GM12878 (cell line): ENCODE data around the gene CEP135. TPM values are rescaled to one million over a fixed set of nuclear protein-coding genes. Genes with fewer than 3 reads are reported as not detected.

Experiments
- ATAC-seq: fragments of 200-7000 bp; cut with Tn5 transposase; 3 replicates; pipeline ENCODE4 v1.9.1; 2020; ENCODE audit warnings: mild to moderate bottlenecking, moderate library complexity
- BruUV-seq: library from RNA; stranded (reverse); fragments of 400-500 nt; replicated peaks from 2 replicates; lab custom pipeline; 2021; lab: Mats Ljungman, UMichigan
- CTCF ChIA-PET: fragments of 300-600 bp; sonication (Branson Sonifier 250); formaldehyde crosslinking; extraction: SDS; loops from one replicate; lab custom pipeline; 2021; ENCODE audit warnings: inconsistent platforms; lab: Yijun Ruan, JAX
- POLR2A ChIA-PET: fragments of 350-600 bp; formaldehyde crosslinking; extraction: SDS; loops from one replicate; lab custom pipeline; 2021; ENCODE audit warnings: inconsistent platforms; lab: Charles Lee
- RAD21 ChIA-PET: fragments of 300-600 bp; sonication (Branson Sonifier 250); formaldehyde crosslinking; loops from one replicate; lab custom pipeline; 2023; ENCODE audit warnings: antibody characterized with exemption; ENCODE audit not compliant: unreplicated experiment; lab: Charles Lee
- SMC1A ChIA-PET: fragments of 300-600 bp; sonication (Branson Sonifier 250); formaldehyde crosslinking; loops from one replicate; lab custom pipeline; 2023; ENCODE audit not compliant: unreplicated experiment, uncharacterized antibody; lab: Charles Lee
- DNase-seq: peaks from one replicate; pipeline ENCODE4 v3.0.0-alpha.2; 2011; ENCODE audit warnings: low read depth, low spot score
- FAIRE-seq: peaks from 3 replicates; lab custom pipeline; 2011; peaks lifted over from hg19 to GRCh38; lab: Jason Lieb, UNC
- H2AFZ ChIP-seq: 2 replicates; pipeline ENCODE4 v1.6.0; 2011; ENCODE audit warnings: low read depth, low read length, control low read depth; ENCODE audit not compliant: control insufficient read depth
- H3K27ac ChIP-seq: 2 replicates; pipeline ENCODE4 v1.5.1; 2011; ENCODE audit warnings: control low read depth; ENCODE audit not compliant: control insufficient read depth, insufficient read depth
- H3K27me3 ChIP-seq, 2 experiments: replicated peaks in 1 of 2; 2 replicates each; pipeline versions ENCODE4 v1.6.0 to v1.6.1; 2011; ENCODE audit warnings: low read length in 1 of 2; ENCODE audit not compliant: control insufficient read depth in 2 of 2, insufficient read depth in 2 of 2
- H3K36me3 ChIP-seq, 2 experiments: 2 replicates each; pipeline ENCODE4 v1.5.1; 2011; ENCODE audit warnings: low read length in 1 of 2; ENCODE audit not compliant: control insufficient read depth in 2 of 2, insufficient read depth in 2 of 2
- H3K4me1 ChIP-seq: 2 replicates; pipeline ENCODE4 v1.6.1; 2011; ENCODE audit warnings: mild to moderate bottlenecking, low read length, moderate library complexity, mixed read lengths; ENCODE audit not compliant: control insufficient read depth, insufficient read depth
- H3K4me2 ChIP-seq: 2 replicates; pipeline ENCODE4 v1.6.0; 2011; ENCODE audit warnings: control low read depth; ENCODE audit not compliant: control insufficient read depth, insufficient read depth
- H3K4me3 ChIP-seq: fragments of 200-600 bp; sonication (generic); 2 replicates; pipeline ENCODE4 v1.5.1; 2016
- H3K79me2 ChIP-seq: 2 replicates; pipeline ENCODE4 v1.6.0; 2011; ENCODE audit warnings: low read length; ENCODE audit not compliant: control insufficient read depth, insufficient read depth
- H3K9ac ChIP-seq: 2 replicates; pipeline ENCODE4 v1.8.0; 2011; ENCODE audit warnings: low read length, control low read depth, mixed read lengths; ENCODE audit not compliant: control insufficient read depth, insufficient read depth
- H3K9me3 ChIP-seq: replicated peaks from 3 replicates; pipeline ENCODE4 v1.5.1; 2011; ENCODE audit warnings: mild to moderate bottlenecking, low read length; ENCODE audit not compliant: control insufficient read depth, insufficient read depth
- H4K20me1 ChIP-seq: 2 replicates; pipeline ENCODE4 v1.6.0; 2011; ENCODE audit not compliant: control insufficient read depth, insufficient read depth
- ASH2L ChIP-seq: fragments of 300-600, 200-600 bp; sonication (generic); IDR thresholded peaks from 2 replicates; pipeline ENCODE4 v1.6.1; 2017; ENCODE audit warnings: low read depth, mild to moderate bottlenecking, borderline replicate concordance
- CEBPB ChIP-seq, 2 experiments: fragments of 150-350 bp in 1 of 2; IDR thresholded peaks; 2 replicates each; pipeline ENCODE4 v1.6.1; 2012 to 2014; ENCODE audit warnings: low read depth in 2 of 2, low read length in 2 of 2, borderline replicate concordance in 1 of 2, inconsistent platforms in 1 of 2
- GATAD2B ChIP-seq: fragments of 450-650 bp; conservative IDR thresholded peaks from 2 replicates; pipeline ENCODE4 v1.6.1; 2017; ENCODE audit warnings: low read depth, mild to moderate bottlenecking, moderate library complexity
- LARP7 ChIP-seq: fragments of 450-650 bp; IDR thresholded peaks from 2 replicates; pipeline ENCODE4 v1.6.1; 2017; ENCODE audit warnings: mild to moderate bottlenecking
- NFYB ChIP-seq: IDR thresholded peaks from 2 replicates; pipeline ENCODE4 v1.6.1; 2011; ENCODE audit warnings: low read depth, mild to moderate bottlenecking, low read length, improper control_type of control experiment, moderate library complexity; ENCODE audit not compliant: insufficient read depth
- PML ChIP-seq: IDR thresholded peaks from 2 replicates; pipeline ENCODE4 v1.6.1; 2012; ENCODE audit warnings: low read length, inconsistent platforms
- WRNIP1 ChIP-seq: IDR thresholded peaks from 2 replicates; pipeline ENCODE4 v1.6.1; 2011; ENCODE audit warnings: low read depth, low read length, improper control_type of control experiment, borderline replicate concordance
- YY1 ChIP-seq: IDR thresholded peaks from 2 replicates; pipeline ENCODE4 v1.6.1; 2011; ENCODE audit warnings: low read depth, mild to moderate bottlenecking, low read length
- WGBS: methylation state at CpG from one replicate; pipeline ENCODE4 v1.1.6; 2016; ENCODE audit warnings: low lambda C conversion rate; ENCODE audit not compliant: insufficient replicate concordance, insufficient coverage; ENCODE audit errors: missing lambda C conversion rate; 5-methylcytosine and 5-hydroxymethylcytosine counted together
- in situ Hi-C: fragments of 300-500 bp; cut with MboI; formaldehyde crosslinking; loops from 9 replicates; pipeline ENCODE4 v1.14.3; 2018; ENCODE audit warnings: mixed read lengths
- intact Hi-C: fragments of 100-400 bp; cut with micrococcal nuclease; formaldehyde crosslinking; loops from one replicate; pipeline ENCODE4 v1.14.2; 2022; ENCODE audit not compliant: unreplicated experiment
- polyA plus RNA-seq, 11 experiments: library from polyadenylated mRNA; depleted of rRNA in 4 of 11; unstranded in 6 of 11; stranded (reverse) in 5 of 11; fragments of >200 nt; fragmentation: Nextera tagmentation in 4 of 11; fragmentation: Illumina TruSeq in 1 of 11; extraction: Ambion mirVana in 4 of 11; extraction: Trizol in 1 of 11; gene quantifications; 1 replicate in 1 of 11; 2 replicates in 10 of 11; pipeline versions ENCODE4 v1.2.1 to v1.2.3, GENCODE V29; 2011 to 2016; ENCODE audit warnings: inconsistent platforms in 2 of 11, missing spikeins in 2 of 11, low read depth in 1 of 11
- total RNA-seq, 4 experiments: library from RNA; depleted of rRNA in 3 of 4; stranded (reverse); fragments of >200 nt in 3 of 4; fragmentation: Illumina TruSeq in 1 of 4; extraction: Trizol in 1 of 4; gene quantifications; 2 replicates each; pipeline versions ENCODE4 v1.2.1 to v1.2.3, GENCODE V29; 2013 to 2021
- TF ChIP-seq, protein P1 (sequence below): IDR thresholded peaks from 2 replicates; pipeline ENCODE4 v1.6.1; 2012; ENCODE audit warnings: low read length, inconsistent platforms
- TF ChIP-seq, protein P2 (sequence below), 3 experiments: IDR thresholded peaks in 2 of 3; conservative IDR thresholded peaks in 1 of 3; 2 replicates each; pipeline ENCODE4 v1.5.1; 2011; ENCODE audit warnings: low read depth in 3 of 3, low read length in 3 of 3, mild to moderate bottlenecking in 3 of 3, control low read depth in 2 of 3, moderate library complexity in 2 of 3, inconsistent platforms in 1 of 3, mixed read lengths in 1 of 3; ENCODE audit not compliant: control insufficient read depth in 2 of 3, insufficient read depth in 1 of 3; ENCODE audit errors: extremely low read depth in 1 of 3

Gene CEP135
- total and polyA plus RNA-seq, 10 of the 15 experiments (the other 5 are each of a cell fraction or from before 2014, with no cell fraction given) = 2.9 to 13.6 (median 10.1) TPM

DNA sequence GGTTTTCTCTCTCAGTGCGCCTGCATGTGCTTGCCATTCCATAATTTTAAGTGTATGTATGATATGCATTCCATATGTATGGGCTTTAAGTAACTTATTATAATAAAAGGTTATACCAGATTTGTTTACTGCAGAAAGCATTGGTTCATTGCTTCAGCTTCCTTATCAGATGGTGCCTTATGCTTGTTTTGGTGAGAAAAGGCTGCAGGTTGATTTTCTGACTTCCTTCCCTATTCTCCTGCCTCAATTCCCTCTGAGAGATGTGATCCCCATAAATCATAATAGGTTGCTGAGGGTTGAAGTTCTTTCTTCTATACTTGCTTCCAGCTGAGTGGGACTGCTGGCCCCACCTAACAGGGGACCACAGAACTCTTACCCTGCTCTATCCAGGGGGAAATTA lies 10.3 kb upstream of the CEP135 start:
- H4K20me1 ChIP-seq = no peaks in the 10 kb centered on the region
- SMC1A ChIA-PET = interaction anchor here (0.8 kb wide), 1 partner anchor 72 kb away, joined by 3 read pairs; no protein-coding TSS in a partner anchor
- H3K9me3 ChIP-seq = no peaks in the 10 kb centered on the region
- TF ChIP-seq, protein P1, sequence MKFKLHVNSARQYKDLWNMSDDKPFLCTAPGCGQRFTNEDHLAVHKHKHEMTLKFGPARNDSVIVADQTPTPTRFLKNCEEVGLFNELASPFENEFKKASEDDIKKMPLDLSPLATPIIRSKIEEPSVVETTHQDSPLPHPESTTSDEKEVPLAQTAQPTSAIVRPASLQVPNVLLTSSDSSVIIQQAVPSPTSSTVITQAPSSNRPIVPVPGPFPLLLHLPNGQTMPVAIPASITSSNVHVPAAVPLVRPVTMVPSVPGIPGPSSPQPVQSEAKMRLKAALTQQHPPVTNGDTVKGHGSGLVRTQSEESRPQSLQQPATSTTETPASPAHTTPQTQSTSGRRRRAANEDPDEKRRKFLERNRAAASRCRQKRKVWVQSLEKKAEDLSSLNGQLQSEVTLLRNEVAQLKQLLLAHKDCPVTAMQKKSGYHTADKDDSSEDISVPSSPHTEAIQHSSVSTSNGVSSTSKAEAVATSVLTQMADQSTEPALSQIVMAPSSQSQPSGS = no peak
- TF ChIP-seq LARP7 = no peak
- no peak for TF ChIP-seq GATAD2B
- TF ChIP-seq NFYB = no peak
- TF ChIP-seq, protein P2, sequence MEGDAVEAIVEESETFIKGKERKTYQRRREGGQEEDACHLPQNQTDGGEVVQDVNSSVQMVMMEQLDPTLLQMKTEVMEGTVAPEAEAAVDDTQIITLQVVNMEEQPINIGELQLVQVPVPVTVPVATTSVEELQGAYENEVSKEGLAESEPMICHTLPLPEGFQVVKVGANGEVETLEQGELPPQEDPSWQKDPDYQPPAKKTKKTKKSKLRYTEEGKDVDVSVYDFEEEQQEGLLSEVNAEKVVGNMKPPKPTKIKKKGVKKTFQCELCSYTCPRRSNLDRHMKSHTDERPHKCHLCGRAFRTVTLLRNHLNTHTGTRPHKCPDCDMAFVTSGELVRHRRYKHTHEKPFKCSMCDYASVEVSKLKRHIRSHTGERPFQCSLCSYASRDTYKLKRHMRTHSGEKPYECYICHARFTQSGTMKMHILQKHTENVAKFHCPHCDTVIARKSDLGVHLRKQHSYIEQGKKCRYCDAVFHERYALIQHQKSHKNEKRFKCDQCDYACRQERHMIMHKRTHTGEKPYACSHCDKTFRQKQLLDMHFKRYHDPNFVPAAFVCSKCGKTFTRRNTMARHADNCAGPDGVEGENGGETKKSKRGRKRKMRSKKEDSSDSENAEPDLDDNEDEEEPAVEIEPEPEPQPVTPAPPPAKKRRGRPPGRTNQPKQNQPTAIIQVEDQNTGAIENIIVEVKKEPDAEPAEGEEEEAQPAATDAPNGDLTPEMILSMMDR (IDR thresholded peaks at IDR 0.05 in 2 of 3, conservative IDR thresholded peaks at IDR 0.05 in 1 of 3; ENCODE audit: control insufficient read depth in 2 of 3, extremely low read depth in 1 of 3, insufficient read depth in 1 of 3, low read depth in 3 of 3, low read length in 3 of 3) = no peak
- TF ChIP-seq PML = no peak
- no peak for TF ChIP-seq CEBPB (IDR thresholded peaks at IDR 0.05; ENCODE audit: borderline replicate concordance in 1 of 2, low read depth in 2 of 2, low read length in 2 of 2)
- TF ChIP-seq ASH2L = no peak
- TF ChIP-seq YY1 = no peak
- TF ChIP-seq WRNIP1 = no peak
- RAD21 ChIA-PET = no interaction called here
- no peak overlapping the region for H3K4me3 ChIP-seq
- H3K4me1 ChIP-seq = no peaks in the 10 kb centered on the region
- WGBS = 100% methylated on average over 1 of the region's 1 CpG
- H3K4me2 ChIP-seq = no peak overlapping the region
- intact Hi-C loops = no loop called here
- BruUV-seq = no TSS peak
- no peak overlapping the region for H3K9ac ChIP-seq
- FAIRE-seq (no peak), DNase-seq (no peak), ATAC-seq (no peak)
- H3K27me3 ChIP-seq = no peaks in the 10 kb centered on the region
- H3K79me2 ChIP-seq = no peaks in the 10 kb centered on the region
- no peak overlapping the region for H2AFZ ChIP-seq
- H3K27ac ChIP-seq = no peak overlapping the region
- CTCF ChIA-PET = interaction anchor here (1.2 kb wide), 1 partner anchor 9 kb away, joined by 3 read pairs; no protein-coding TSS in a partner anchor
- in situ Hi-C loops = no loop called here
- POLR2A ChIA-PET = no interaction called here
- H3K36me3 ChIP-seq = no peaks in the 10 kb centered on the region
